Measurements from ENCODE around the gene S1PR1. TPM values are rescaled to one million over a fixed set of nuclear protein-coding genes. Genes with fewer than 3 reads are reported as not detected.
"Not testable (repeated sequence)": the region's sequence is repeated elsewhere in the genome, so short reads cannot be mapped to it uniquely, and the experiment has no call there.

Gene S1PR1
- total RNA-seq = 247 TPM

DNA sequence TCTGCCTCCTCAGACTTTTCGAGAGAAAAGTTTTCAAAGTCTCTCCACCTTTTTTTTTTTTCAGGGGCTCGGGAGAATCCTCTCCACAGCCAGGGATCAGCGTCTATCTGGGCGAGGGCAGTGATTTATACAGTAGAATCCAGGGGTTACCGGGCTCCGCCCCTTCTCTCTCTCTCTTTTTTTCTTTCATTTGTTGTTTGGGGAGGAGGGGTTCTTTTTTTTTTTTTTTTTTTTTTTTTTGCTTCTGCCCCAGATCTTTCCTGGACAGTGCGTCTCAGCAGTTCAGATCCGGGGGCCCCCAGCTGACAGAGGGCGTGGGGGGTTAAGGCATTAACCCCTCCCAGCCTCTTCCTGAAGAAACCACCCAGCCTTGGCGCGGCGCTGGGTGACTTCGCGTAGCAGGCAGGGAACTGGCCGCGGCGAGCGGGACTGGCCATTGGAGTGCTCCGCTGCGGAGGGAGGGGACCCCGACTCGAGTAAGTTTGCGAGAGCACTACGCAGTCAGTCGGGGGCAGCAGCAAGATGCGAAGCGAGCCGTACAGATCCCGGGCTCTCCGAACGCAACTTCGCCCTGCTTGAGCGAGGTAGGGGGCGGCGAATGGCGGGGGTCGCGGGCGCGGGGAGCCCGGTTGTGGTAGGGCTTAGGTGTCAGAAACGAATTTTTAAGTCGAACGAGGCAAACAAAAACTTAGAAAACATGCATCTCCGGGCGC is at the start of gene S1PR1:
S1PR1 (plus strand) TSS at position 504 of the 713 bp plus-strand sequence. CDS start 1,966 bp downstream, outside the sequence.
- Histone ChIP-seq H3K4me3 (ENCODE audit: low read length) (peak within 1 kb of the TSS; percentile 93), H3K4me1 (ENCODE audit: insufficient read depth, low read length) (peaks cover 55% of the 10 kb centered on the region), H3K9me3 (ENCODE audit: low read depth, low read length) (no peaks in the 10 kb centered on the region), H3K27me3 (ENCODE audit: insufficient read depth, low read length) (peaks cover 5% of the 10 kb centered on the region)

DNA sequence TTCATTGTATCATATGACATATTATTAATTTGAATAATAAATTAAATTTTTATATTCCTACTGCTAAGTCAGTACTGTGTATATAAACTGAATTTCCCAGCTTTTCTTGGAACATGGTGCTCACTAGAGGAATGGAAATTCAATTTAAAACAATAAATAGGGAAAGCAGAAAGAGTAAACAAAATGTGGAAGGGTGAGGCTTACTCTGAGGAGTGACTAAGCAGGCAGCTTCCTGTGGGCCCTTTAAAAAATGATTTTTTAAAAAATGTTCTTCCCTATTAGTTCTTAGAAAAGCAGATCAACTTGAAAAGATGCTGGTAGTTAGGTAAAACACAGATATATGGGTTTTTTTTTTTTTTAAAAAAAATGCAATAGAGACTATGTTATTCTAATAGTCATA is 49.5 kb upstream of the S1PR1 start:
- no peaks in the 10 kb centered on the region for H3K9me3 ChIP-seq (ENCODE audit: low read depth, low read length)
- peaks cover 39% of the 10 kb centered on the region for H3K4me1 ChIP-seq (ENCODE audit: insufficient read depth, low read length)
- H3K27me3 ChIP-seq (ENCODE audit: insufficient read depth, low read length) = no peaks in the 10 kb centered on the region
- H3K4me3 ChIP-seq (ENCODE audit: low read length) = no peak overlapping the region

GRCh38 chr1:101188331-101188730 is 48.5 kb upstream of the S1PR1 start:
- Histone ChIP-seq H3K4me1 (ENCODE audit: insufficient read depth, low read length) (peaks cover 39% of the 10 kb centered on the region), H3K27me3 (ENCODE audit: insufficient read depth, low read length) (no peaks in the 10 kb centered on the region)

GRCh38 chr1:101188968-101189367 is 47.9 kb upstream of the S1PR1 start:
- not testable (repeated sequence) for H3K4me3 ChIP-seq (ENCODE audit: low read length); H3K27me3 ChIP-seq (ENCODE audit: insufficient read depth, low read length); H3K9me3 ChIP-seq (ENCODE audit: low read depth, low read length)
- H3K4me1 ChIP-seq (ENCODE audit: insufficient read depth, low read length) = peaks cover 39% of the 10 kb centered on the region

More at GRCh38 chr1:101188331-101188730, 48.5 kb upstream of the S1PR1 start:
- Histone ChIP-seq H3K9me3 (ENCODE audit: low read depth, low read length) (no peaks in the 10 kb centered on the region), H3K4me3 (ENCODE audit: low read length) (no peak overlapping the region)

GRCh38 chr1:101190441-101190840 is 46.4 kb upstream of the S1PR1 start:
- H3K9me3 ChIP-seq (ENCODE audit: low read depth, low read length) = no peaks in the 10 kb centered on the region

GRCh38 chr1:101191049-101191448 is 45.8 kb upstream of the S1PR1 start:
- Histone ChIP-seq H3K9me3 (ENCODE audit: low read depth, low read length) (no peaks in the 10 kb centered on the region), H3K4me1 (ENCODE audit: insufficient read depth, low read length) (peaks cover 39% of the 10 kb centered on the region), H3K27me3 (ENCODE audit: insufficient read depth, low read length) (no peaks in the 10 kb centered on the region), H3K4me3 (ENCODE audit: low read length) (no peak overlapping the region)

More at GRCh38 chr1:101190441-101190840, 46.4 kb upstream of the S1PR1 start:
- Histone ChIP-seq H3K4me1 (ENCODE audit: insufficient read depth, low read length) (peaks cover 39% of the 10 kb centered on the region), H3K4me3 (ENCODE audit: low read length) (no peak overlapping the region), H3K27me3 (ENCODE audit: insufficient read depth, low read length) (no peaks in the 10 kb centered on the region)

DNA sequence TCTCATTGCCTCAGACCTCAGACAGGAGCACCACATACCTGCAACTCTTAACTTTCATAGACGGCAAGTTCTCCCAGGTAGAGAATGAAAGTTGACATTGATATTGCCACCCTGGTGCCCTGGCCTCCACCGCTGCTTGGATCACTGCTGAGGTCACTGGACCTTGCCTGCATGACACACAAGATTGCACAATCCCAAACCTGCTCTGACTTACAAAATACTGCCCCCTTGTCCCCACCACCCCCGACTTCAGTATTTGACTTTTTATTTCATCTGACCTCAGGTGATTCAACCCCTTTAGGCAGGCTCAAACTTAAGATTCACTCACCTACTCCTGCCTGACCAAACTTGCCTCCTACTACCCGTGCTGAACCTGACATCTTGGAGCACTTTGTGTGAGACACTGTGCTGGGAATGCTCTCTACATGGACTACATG is 43.1 kb upstream of the S1PR1 start:
- peaks cover 17% of the 10 kb centered on the region for H3K4me1 ChIP-seq (ENCODE audit: insufficient read depth, low read length)
- no peaks in the 10 kb centered on the region for H3K9me3 ChIP-seq (ENCODE audit: low read depth, low read length)
- H3K27me3 ChIP-seq (ENCODE audit: insufficient read depth, low read length) = no peaks in the 10 kb centered on the region

GRCh38 chr1:101194746-101195145 is 42.1 kb upstream of the S1PR1 start:
- Histone ChIP-seq H3K4me1 (ENCODE audit: insufficient read depth, low read length) (peaks cover 17% of the 10 kb centered on the region), H3K27me3 (ENCODE audit: insufficient read depth, low read length) (no peaks in the 10 kb centered on the region), H3K9me3 (ENCODE audit: low read depth, low read length) (no peaks in the 10 kb centered on the region), H3K4me3 (ENCODE audit: low read length) (no peak overlapping the region)

More for the DNA sequence above, 43.1 kb upstream of the S1PR1 start:
- H3K4me3 ChIP-seq (ENCODE audit: low read length) = no peak overlapping the region

GRCh38 chr1:101196668-101197067 is 40.2 kb upstream of the S1PR1 start:
- H3K4me1 ChIP-seq (ENCODE audit: insufficient read depth, low read length) = peaks cover 1% of the 10 kb centered on the region
- no peaks in the 10 kb centered on the region for H3K9me3 ChIP-seq (ENCODE audit: low read depth, low read length)
- no peaks in the 10 kb centered on the region for H3K27me3 ChIP-seq (ENCODE audit: insufficient read depth, low read length)
- H3K4me3 ChIP-seq (ENCODE audit: low read length) = no peak overlapping the region

DNA sequence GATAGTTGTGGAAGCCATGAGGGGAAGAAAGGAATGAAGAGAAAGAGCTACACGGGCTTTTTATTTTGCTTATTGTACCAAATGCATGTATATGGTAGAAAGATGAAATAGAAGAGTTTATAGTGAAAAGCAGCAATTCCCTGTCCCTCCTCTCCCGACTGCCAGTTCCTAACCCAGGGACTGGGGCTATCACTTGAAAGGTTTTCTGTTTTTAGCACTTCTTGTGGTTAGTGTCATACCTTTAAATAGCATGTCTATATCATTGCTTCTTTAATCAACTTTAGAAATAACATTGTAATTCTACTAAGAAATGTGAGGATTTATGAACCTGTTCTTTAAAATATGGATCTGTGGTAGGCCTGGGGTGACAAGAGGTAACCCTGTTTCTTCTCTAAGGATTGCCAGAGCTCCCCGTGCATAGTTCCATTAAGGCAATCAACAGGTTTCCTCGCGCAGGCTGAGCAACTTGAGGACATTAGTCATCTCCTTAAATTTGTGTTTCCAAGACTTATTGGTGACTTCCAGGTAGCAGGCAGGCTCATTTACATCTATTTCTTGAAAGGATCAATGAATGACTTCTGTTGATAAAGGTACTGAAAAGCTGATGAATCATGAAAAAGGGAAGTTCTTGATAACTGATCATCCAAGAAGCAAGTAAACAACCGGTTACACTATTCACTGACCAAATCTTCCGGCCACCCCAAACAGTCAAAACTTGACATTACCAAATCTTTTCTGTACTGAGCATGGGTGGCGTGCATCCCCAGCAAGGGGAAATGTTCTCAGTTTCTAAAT is 37.8 kb upstream of the S1PR1 start:
- no peaks in the 10 kb centered on the region for H3K9me3 ChIP-seq (ENCODE audit: low read depth, low read length)
- no peaks in the 10 kb centered on the region for H3K4me1 ChIP-seq (ENCODE audit: insufficient read depth, low read length)
- H3K27me3 ChIP-seq (ENCODE audit: insufficient read depth, low read length) = no peaks in the 10 kb centered on the region
- H3K4me3 ChIP-seq (ENCODE audit: low read length) = no peak overlapping the region

DNA sequence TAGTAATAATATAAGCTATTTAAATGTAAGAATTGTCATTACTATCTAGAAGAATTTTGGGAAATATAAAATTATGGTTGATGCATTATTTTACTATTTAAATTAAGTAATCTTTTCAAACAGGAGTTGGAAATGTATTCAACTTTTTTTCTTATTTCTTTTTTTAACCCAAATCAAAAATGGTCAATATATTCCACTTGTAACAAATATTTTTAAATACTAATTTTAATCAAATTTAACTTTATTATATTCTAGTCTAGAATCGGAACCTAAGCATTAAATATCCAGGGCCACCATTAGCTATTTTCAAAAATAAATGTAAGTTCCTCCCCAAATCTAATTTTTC is 37.2 kb upstream of the S1PR1 start:
- Histone ChIP-seq H3K4me1 (ENCODE audit: insufficient read depth, low read length) (no peaks in the 10 kb centered on the region), H3K4me3 (ENCODE audit: low read length) (no peak overlapping the region), H3K9me3 (ENCODE audit: low read depth, low read length) (no peaks in the 10 kb centered on the region), H3K27me3 (ENCODE audit: insufficient read depth, low read length) (no peaks in the 10 kb centered on the region)

GRCh38 chr1:101200513-101200912 is 36.3 kb upstream of the S1PR1 start:
- H3K9me3 ChIP-seq (ENCODE audit: low read depth, low read length) = no peaks in the 10 kb centered on the region
- H3K4me1 ChIP-seq (ENCODE audit: insufficient read depth, low read length) = no peaks in the 10 kb centered on the region
- H3K27me3 ChIP-seq (ENCODE audit: insufficient read depth, low read length) = no peaks in the 10 kb centered on the region
- no peak overlapping the region for H3K4me3 ChIP-seq (ENCODE audit: low read length)

- no peaks in the 10 kb centered on the region for H3K27me3 ChIP-seq (ENCODE audit: insufficient read depth, low read length)
- no peaks in the 10 kb centered on the region for H3K4me1 ChIP-seq (ENCODE audit: insufficient read depth, low read length)
- H3K4me3 ChIP-seq (ENCODE audit: low read length) = no peak overlapping the region
- no peaks in the 10 kb centered on the region for H3K9me3 ChIP-seq (ENCODE audit: low read depth, low read length)
Measured at GRCh38 chr1:101203820-101204540, 32.8 kb upstream of the S1PR1 start.

GRCh38 chr1:101205457-101205856 is 31.4 kb upstream of the S1PR1 start:
- Histone ChIP-seq H3K9me3 (ENCODE audit: low read depth, low read length) (no peaks in the 10 kb centered on the region), H3K4me3 (ENCODE audit: low read length) (no peak overlapping the region), H3K4me1 (ENCODE audit: insufficient read depth, low read length) (no peaks in the 10 kb centered on the region), H3K27me3 (ENCODE audit: insufficient read depth, low read length) (no peaks in the 10 kb centered on the region)

DNA sequence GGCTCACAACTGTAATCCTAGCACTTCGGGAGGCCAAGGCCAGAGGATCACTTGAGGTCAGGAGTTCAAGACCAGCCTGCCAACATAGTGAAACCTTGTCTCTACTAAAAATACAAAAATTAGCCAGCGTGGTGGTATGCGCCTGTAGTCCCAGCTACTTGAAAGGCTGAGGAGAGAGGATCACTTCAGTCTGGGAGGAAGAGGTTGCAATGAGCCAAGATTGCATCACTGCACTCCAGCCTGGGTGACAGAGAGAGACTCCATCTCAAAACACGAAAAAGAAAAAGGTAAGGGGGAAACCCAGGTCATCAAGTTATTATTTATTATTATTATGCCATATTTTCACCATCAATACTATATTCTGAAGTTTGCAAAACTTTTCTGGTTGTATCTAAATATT is 30.7 kb upstream of the S1PR1 start:
- not testable (repeated sequence) for H3K4me1 ChIP-seq (ENCODE audit: insufficient read depth, low read length); H3K27me3 ChIP-seq (ENCODE audit: insufficient read depth, low read length); H3K9me3 ChIP-seq (ENCODE audit: low read depth, low read length); H3K4me3 ChIP-seq (ENCODE audit: low read length)
